NCI-H187 (cell line): Measurements from ENCODE around the gene TCF25.
"Not testable (repeated sequence)": the region's sequence is repeated elsewhere in the genome, so short reads cannot be mapped to it uniquely, and the experiment has no call there.

Source experiments
- DNase-seq, 2 experiments: peaks; one replicate each; lab custom pipeline; 2025; lab: John Stamatoyannopoulos, UW

Gene TCF25

DNA sequence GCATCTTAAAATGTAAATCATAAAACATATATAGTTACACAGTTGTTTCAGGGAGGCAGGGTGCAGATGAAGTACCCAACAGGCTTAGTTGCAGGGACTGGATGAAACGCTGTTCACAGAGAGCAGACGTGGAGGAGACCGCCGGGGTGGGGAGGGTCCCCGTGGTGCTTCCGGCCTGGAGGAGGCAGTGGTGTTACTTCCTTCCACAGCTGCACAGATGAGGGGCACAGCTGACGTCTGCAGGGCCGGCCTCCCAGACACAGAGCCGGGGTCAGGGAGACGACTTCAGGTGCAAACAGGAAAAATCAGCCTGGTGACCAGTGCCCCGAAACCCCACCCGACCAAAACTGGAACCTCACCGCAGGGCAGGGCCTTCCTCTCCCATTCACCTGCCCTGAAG, 28.0 kb upstream of the TCF25 start:
- DNase-seq, result no peak

DNA sequence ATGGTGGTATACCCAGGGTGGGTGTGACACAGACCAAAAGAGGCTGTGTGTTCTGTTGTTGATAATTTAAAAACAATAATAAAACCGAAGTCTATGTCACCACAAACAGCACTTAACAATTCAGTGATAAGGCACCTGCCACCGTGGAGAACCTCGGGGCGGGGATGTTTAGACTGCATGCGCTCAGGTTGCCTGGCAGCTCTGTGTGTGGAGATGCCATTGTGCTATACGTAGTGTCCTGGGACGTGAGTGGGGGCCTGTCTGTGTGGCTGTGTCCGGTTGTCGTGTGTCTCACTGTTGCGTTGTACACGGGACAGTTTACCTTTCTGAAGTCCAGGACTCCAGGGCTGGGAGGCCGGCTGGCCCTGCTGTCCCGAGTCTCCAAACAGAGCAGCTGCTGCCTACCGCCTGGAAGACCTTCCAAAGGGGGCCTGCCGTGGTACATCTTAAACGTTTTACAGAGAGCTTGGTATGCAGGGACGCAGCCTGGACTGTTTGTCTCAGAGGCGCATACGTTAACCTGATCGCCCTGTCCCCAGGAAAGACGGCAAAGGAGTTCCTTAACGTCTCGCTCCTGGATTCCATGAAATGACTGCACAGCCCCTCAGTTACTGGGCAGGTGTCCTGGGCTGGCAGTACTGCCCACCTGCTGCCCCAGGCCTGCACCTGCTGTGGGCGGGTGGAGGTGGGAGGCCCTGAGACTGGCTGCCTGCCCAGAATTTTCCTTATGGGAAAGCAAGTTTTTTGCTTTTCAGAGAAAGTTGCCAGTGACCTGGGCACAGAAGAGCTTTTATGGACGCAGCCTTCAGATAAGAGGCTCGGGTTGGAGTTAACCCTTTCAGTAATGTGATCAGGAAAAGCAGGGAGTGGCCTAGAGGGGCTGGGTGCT, 26.1 kb upstream of the TCF25 start:
- no peak for DNase-seq

DNA sequence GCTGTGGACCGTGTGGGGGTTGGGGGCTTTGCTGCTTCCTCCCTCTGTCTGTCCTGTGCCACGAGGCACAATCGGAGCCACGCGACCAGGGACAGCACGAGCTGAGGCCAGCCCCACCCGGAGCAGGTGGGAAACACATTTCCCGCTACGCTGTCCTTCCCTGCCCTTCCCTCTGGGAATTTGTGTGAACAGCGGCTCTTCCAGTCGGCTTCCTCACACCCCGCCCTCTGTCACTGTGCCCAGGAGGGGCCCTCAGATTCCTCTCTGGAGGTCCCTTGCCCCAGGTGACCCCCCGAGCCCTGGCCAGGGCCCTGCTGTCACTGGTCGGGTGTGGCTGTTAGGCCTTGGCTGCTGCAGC, 25.5 kb upstream of the TCF25 start:
- no peak for DNase-seq

DNA sequence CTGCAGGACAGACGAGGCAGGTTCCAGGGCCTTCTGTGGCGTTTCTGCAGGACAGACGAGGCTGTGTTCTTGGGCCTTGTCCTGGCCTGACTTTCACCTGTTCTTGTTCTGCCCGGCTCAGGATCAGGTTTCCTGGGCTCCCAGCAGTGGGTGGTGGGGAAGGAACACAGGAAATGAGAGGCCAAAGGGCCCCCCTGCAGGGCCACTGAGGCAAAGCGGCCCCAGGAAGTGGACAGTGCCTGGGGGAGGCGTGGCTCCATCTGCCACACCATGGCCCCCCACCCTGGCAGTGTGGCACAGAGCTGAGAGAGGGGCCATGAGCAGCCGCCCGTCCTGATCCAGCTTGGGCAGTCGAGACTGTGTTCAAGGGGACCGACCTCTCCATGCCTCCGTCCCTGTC, 24.4 kb upstream of the TCF25 start:
- DNase-seq, result no peak

DNA sequence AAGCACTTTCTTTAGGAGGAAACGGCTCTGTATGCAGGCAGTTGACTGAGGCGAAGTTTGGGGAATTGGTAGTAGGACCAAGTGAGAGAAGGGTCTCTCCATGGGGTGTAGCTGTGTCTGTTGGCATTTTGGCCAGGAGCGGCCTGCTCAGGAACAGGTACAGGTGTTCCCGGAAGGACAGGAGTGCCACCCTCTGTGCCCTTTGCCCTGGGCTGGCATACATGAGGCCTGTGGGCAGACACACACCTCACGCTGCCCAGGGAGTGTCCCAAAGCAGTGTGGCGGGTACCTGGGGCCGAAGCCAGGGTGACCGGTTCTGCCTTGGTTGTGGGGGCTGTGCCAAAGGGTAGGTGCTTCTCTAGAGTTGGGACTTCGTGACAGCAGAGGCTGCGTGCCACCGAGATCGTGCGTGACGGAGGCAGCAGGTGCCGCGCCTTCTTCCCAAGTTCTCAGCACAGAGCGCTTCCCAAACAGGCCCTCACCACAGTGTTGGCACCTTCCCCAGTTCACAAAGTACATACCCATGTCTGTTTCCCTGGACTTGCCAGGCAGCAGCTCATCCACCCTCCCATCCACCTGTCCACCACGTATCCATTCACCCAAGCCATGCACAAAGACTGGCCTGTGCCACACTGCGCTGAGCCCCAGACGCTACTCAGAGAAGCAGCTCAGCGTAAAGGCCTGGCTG, 19.9 kb upstream of the TCF25 start:
- no peak for DNase-seq

DNA sequence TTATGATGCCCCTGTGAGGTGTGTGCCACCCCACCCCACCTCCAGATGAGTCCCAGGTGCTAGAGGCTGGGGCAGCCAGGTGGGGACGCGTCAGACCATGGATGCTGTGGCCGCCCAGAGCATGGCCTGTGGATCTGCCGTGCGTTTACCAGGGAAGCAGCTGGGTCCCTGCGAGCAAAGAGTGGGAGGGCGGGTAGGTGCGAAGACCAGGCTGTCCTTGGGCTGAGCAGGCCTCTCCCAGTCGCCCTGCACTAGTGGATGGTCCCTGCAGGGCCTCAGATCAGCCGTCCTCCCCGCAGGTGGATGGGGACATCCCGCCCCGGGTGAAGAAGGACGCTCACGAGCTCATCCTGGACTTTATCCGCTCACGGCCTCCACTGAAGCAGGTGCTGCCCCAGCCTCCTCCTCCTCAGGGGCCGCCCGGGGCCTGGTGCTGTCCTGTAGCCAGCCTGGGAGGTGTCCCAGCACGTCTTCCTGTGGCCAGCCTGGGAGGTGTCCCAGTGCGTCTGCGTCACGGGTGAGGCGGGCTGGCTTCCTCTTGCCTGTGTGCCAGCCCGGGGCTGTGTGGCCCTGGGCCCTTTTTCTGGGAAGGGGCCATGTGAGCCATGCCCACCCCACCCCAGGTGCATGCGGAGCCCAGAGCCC, 18.0 kb upstream of the TCF25 start:
- DNase-seq, result no peak

DNA sequence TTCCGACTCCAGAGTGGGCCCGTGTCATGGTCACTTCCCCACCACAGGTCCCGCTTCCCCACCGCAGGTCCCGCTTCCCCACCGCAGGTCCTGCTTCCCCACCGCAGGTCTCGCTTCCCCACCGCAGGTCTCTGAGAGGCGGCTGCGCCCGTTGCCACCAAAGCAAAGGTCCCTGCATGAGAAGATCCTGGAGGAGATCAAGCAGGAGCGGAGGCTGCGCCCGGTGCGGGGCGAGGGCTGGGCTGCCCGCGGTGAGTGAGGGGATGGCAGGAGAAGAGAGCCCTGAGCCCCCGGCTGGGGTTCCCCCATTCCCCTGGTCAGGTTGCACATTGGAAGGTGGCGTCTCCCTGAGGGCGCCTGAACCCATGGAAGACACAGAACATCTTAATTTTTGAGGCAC, 17.4 kb upstream of the TCF25 start:
- DNase-seq, result no peak

DNA sequence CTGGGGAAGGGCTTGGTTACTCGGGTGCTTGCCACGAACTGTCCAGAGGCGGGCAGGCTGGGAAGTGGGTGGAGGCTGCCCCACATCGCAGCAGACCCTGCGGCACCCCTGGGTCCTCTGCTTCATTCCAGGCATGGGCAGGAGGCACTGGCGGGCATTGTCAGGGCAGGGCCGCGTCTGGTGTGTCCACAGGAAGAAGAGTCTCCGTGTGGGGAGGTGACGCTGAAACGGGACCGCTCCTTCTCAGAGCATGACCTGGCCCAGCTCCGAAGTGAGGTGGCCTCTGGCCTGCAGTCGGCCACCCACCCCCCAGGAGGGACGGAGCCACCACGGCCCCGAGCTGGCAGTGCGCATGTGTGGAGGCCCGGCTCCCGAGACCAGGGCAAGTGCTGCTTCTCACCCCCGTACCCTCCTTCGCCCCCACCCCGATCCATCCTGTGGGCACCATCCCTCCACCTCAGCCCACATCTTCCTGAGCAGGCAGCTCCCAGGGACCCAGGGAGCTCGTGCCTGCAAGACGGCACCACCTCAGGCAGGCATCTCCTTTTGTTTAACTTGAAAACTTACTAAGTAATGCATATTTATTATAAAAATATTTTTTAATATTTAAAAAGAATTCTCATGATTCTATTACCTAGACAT, 14.3 kb upstream of the TCF25 start:
- no peak for DNase-seq

DNA sequence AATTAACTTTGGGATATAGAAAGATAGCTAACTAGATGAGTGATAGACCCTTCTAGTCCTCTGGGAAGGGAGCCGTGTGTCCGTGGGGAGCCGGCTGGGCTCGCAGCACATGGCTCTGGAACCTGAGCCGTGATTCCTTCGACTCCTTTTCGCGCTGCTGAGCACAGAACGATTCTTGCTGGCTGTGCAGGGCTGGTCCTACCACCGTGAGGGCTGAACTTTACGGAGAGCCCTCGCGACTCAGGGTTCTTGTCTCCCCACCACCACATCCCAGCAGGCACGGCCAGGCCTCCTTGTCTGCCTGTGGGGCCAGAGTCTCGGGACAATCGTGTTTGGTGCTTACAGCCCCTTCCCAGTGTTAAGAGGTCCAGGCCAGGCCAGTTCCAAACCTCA, 13.8 kb upstream of the TCF25 start:
- no peak for DNase-seq

DNA sequence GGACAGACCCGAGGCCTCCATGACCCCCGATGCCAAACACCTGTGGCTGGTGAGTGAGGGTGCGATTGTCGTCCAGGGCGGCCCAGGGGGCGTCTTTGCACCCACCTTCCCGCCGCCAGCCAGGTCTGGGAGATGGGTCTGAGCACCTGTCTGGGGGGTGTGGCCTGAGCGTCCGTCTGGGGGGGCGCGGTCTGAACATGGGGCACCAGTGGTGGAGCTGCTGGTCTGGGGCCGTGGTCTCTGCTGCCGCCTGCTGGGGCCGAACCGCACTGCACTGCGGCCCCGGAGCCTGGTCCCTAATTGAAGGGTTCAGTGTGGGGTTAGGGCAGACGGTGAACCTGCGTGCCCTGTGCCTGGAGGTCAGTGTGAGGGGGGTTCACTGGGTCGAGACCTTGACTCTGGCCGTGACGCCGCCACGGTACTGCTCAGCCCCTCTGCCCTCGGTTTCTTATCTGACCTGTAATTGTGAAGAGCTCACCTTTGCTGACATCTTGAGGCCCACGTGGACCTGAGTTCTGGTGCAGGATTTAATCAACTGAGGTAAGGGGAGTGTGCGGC, 12.6 kb upstream of the TCF25 start:
- peak in 1 of 2 experiments; percentile 11 for DNase-seq

DNA sequence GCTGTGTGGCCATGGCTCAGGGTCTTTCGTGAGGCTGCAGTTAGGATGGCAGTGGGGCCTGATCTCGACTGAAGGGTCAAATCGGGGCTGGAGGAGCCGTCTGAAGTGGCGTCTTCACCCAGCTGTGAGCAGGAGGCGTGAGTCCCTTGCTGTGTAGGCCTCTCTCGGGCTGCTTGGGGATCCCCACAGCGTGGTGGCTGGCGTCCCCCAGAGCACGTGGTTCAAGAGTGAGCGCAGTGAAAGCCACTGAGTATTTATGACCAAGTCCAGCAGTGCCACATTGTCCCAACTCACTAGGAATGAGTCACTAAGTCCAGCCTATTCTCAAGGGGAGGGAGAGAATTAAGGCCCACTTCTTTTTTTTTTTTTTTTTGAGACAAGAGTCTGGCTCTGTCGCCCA, 11.7 kb upstream of the TCF25 start:
- DNase-seq, result no peak

DNA sequence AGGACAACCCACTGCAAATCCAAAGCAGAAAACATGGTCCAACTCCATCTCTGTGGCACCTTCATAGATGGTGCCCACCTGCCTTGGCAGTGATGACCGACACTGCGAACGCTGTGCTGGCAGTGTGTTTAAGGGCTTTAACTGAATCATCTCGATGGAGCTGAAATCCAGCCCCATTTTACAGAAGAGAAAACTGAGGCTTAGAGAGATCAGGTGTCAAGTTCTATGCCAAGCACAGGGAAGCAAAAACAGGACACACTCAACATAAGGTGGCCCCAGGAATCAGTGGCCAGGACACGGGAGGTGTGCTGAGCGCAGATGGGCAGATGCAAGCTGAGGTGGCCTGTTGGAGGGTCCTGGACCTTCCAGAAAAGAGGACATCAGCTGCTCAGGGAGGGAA, 10.7 kb upstream of the TCF25 start:
- DNase-seq, result no peak

DNA sequence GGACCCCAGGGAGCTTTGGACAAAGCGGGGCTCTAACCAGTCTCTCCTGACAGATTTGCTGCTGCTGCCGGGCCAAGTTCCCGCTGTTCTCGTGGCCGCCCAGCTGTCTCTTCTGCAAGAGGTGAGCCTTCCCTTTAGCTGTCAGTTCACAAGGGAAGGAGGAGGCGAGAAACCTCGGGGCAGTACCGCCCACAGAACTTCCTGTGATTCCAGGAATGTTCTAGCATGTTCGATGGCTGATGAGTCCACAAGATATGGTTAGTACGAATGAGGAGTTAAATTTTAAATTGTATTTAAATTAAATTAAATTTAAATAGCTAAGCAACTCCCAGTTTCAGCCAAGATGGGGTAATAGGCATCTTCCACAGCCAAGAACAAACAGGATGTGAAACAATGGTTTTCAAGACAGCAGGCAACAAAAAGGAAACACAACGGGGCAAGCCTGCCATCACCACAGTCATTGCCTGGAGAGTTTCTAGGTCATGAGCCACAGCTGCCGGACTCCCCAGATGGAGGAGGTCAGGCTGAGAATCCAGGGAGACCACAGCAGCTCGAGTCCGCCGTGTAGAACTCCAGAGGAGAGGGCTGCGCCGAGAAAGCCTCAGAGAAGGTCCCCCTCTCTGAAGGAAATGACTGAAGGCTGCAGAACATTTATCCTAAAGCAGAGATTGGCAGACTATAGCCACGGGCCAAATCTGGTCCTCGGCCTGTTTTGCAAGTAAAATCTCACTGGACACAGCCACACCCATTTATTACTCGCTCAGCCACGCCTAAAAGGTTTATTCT, 9.5 kb upstream of the TCF25 start:
- no peak for DNase-seq

DNA sequence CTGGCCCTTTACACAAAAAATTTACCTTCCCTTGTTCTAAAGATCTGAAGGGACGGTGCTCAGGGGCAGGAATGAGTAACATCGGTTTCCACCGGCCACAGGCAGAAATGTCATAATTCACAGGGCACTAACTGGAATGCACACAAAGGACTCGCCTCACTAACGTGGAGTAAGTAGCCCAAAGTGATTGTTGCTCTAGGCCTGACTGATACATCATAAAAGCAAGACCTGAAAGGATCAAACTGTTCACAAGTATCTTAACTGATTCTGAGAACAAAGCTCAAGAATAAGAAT, 8.9 kb upstream of the TCF25 start:
- DNase-seq, result no peak

DNA sequence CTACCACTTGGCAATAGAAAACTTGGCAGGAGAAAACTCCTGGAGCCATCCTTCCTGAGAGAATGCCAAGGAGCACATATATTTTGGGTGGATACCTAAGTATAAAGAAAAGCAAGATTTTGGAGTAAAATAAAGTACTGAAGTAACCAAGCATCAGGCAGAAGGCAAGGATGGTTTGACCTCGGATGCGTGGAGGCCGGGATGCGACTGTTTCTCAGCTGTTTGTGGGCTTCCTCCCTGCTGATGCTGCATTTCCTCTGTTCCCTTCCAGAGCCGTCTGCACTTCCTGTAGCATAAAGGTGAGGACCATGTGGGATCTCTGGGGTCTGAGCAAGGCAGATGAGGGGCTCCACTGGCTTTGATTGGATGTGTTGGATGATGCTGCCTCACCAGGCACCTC, 5.5 kb upstream of the TCF25 start:
- DNase-seq, result no peak

DNA sequence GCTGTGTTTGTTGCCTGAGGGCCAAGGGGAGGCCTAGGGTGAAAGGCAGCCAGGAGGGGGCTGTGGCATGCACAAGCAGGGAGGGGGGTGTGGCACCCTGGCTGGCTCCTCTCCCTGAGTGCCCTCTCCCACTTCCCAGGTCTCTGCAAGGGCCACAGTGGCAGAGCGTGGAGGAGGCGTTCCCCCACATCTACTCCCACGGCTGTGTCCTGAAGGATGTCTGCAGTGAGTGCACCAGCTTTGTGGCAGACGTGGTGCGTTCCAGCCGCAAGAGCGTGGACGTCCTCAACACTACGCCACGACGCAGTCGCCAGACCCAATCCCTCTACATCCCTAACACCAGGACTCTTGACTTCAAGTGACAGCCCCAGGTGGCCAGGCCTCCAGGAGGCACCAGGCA, 3.5 kb upstream of the TCF25 start:
- no peak for DNase-seq

DNA sequence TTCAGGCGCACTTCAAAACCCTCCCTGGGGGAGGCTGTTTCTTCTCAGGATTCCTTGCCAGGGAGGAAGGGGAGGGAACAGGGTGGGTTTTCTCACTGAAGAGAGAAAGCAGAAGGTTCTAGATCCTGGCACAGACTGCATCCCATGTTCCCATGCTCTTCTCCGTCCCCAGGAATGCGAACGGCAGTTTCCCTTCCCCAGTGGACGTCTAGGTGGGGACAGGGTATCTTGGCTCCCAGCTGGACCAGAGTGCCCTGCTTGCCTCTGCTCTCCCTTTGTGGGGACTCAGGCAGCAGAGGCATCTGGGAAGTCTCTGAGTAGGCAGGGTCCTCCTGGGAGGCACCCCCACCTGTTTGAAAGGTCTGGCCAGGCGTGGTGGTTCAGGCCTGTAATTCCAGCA, 3.0 kb upstream of the TCF25 start:
- DNase-seq, result no peak

DNA sequence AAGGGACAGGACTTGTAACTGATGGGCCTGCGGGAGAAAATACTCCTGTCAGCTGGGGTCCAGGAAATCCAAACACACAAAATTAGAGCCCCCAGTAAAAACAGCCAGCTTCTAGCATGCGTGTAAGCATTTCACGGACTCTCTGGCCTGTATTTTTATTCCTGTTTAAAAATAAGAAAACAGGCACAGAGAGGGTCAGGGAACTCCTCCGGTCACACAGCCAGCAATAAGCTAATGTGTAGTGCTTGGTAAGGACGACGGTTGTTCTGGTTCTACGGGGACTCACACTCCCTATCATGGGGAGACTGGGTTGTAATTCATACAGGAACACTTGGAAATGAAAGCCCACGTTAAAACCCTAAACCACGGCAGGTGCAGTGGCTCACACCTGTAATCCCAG, 1.5 kb upstream of the TCF25 start:
- DNase-seq, result no peak

DNA sequence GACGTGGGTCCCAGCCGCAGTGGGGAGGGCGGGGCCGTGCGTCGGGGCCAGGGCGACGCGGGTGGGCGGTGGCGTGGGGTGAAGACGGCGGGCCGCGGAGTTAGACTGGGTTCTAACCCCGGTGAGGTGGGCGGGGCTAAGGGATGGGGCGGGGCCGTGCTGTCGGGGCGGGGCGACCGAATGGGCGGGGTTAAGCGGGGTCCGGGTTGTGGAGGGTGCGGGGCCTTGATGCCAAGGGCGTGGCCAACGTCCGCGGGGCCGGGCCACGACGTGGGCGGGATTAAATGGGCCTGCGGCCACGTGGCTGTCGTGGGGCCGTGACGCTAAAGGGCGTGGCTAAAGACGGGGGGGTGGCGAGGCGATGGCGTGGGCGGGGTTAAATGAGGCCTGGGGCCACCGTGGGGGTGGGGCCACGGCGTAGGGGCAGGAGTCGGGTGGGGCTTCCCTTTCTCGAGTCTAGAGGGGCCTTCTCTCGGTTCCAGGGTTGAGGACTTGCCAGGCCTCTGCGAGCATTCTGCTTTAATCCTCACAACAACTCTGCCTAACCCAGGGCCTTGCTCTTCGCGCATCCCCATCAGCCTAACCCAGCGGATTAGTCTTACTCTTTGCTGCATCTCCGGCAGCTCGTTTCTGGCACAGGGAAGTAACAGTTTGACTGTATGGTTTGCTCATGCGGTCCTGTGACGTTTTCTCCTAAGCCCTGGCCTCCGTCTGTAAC, 739 bp downstream of the TCF25 start:
- peak; percentile 52 to 78 for DNase-seq

DNA sequence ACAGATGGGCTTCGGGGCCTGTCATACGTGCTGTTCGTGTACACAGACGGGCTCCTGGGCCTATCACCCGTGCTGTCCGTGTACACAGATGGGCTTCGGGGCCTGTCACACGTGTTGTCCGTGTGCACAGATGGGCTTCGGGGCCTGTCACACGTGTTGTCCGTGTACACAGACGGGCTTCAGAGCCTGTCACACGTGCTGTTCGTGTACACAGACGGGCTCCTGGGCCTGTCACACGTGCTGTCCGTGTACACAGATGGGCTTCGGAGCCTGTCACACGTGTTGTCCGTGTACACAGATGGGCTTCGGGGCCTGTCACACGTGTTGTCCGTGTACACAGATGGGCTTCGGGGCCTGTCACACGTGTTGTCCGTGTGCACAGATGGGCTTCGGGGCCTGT, 5.7 kb downstream of the TCF25 start:
- DNase-seq, result not testable (repeated sequence)
